CD4-positive, alpha-beta T cell treated with Interleukin-1 beta for 1 hour (primary cell): ENCODE measurements around the gene THTPA.
A peak's percentile ranks its signal among the peaks of the same experiment; 100 is the strongest.

Source experiments
- DNase-seq, 2 donors: peaks; one replicate each; pipeline ENCODE4 v3.0.0-alpha.2; 2020 to 2022

THTPA gene

DNA sequence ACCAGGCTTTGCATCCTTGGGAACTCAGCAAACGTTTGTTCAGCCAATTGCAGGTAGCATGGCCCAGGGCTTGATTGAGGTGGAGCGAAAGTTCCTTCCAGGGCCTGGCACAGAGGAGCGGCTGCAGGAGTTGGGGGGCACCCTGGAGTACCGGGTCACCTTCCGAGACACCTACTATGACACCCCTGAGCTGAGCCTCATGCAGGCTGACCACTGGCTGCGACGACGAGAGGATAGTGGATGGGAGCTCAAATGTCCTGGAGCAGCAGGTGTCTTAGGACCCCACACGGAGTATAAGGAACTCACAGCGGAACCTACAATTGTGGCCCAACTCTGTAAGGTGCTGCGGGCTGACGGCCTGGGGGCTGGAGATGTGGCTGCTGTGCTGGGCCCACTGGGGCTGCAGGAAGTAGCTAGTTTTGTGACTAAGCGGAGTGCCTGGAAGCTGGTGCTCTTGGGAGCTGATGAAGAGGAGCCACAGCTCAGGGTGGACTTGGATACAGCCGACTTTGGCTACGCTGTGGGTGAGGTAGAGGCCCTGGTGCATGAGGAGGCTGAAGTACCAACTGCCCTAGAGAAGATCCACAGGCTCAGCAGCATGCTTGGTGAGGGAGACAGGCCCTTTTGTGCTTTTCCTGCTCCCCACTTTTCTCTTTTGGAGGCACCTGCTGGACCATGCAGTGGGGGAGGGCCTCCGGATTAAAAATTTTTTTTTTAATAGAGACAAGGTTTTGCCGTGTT is 799 bp downstream of the THTPA start:
- no peak for DNase-seq

DNA sequence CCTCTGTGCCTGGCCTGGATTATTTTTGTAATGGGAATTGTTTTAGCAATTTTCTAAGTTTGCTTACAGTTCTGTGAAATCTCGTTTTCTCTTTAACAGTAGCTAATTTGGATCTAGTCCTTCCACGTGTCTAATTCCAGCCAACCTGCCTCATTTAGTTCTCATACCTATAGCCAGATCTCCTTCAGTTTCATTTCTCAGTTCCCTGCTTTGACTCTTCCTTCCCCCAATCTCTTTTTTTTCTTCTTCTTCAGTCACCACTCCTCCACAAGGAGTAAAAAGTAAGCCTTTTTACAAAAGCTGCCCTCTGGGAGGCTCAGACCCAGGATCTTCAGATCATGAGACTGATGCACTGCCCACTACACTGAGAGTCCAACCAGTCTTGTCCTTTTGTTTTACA is 1.4 kb downstream of the THTPA start:
- DNase-seq, result no peak

DNA sequence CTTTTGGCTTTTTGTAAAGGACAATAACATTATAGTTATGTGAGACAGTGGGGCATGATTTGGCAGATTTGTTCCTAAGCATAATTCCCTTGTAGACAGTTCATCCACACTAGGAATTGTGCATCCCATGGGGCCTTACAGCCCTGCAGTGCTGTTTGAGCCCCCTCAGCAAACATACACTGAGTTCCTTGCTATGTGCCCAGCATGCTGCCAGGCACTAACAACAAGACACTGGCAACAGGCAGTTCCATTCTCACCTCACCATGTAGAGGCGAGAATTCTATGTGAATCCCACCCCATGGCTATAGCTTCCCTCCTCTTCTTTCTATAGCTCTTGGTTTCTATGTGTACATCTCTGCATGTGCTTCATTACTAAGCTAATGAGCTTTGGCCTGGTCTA is 1.9 kb downstream of the THTPA start:
- DNase-seq, result no peak

DNA sequence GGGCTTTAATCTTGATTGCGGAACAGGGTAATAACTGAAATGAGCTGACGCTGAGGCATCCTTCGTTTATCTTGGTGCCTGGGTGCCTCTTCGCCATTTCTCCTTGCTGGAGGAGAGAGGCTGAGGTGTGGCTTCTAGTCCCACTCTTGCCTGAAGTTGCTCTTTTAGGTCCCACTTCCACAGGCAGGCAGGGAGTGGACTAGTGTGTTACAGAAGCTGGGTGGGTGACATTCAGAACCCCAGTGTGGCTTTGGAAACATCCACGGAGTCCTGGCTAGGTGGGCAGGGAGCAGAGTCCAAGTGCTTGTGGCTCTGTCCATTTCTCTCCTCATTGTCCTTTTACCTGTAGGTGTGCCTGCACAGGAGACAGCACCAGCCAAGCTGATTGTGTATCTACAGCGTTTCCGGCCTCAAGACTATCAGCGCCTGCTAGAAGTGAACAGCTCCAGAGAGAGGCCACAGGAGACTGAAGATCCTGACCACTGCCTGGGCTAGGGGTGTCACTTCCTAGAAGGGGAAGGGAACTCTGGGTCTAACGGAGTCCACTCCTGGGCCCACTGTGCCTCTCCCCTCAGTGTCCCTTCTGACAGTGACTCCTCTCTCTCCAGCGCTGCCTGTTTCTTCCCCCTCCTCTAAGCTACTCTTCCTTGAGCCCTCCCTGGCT is 2.4 kb downstream of the THTPA start:
- no peak for DNase-seq

DNA sequence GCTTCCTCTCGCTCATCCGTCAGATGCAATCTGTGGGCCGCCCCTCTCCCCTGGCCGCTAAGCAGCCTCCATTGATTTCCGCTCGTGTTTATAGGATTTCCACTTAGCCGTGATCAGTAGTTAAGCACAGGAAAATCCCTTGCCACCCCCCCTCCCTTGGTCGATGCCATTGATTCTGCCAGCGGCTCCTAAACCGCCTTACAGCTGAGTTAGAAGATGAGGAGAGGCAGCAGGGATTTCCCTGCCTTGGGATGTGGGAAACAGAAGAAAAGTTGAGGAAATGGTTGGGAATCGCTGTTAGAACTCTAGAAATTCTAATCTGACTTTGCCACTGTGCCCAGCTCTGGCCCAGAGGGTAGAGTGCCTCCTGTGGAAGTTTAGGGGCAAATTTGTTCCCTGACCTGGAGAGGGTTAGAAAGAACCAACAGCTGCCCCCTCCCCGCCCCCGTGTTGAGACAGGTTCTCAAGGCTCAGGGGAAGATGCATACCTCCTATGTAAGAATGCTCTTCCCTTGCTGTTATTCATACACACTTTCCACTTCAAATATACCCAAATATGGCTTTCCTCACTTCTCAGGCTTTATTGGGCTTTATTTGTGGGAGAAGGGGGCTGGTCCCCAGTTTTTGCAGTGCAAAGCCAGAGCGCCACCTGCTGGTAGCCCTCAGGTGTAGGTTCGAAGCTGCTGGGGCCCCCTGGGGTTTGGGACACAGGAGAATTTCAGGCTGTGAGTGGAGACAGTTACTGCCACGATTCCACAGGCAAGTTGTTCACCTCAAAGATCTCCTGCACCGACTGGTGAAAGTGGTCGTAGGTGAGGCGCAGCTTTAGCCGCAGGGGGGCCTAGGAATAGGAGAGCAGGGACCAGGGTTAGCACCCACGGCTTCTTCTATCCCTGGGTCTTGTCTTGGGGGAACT is 3.2 kb downstream of the THTPA start:
- DNase-seq, result peak; percentile 64 to 69

DNA sequence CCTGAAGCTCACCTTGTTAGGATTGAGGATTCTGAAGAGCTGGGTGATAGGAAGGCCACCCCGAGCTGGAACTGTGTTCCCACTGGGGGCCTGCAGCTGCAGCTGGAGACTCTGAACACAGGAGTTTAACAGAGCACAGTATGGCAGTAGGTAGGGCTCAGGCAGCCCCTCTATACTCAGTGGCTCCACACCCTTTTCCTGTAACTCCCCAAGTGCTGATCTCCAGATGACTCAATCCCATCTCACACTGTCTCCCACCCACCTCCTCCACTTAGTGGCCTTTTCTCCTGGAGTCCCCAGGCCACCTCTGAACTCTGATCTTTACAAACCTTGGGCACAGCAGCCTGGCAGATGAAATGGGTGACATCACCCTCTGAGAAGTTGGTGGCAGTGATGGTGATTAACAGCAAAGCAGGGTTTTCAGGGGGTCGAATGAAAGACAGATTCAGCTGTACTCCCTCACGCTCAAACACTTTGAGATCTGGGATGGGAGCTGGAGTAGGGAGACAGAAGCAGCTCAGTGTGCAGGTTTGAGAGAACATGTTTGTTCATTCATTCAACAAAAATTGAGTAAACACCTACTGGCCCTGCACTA is 4.0 kb downstream of the THTPA start:
- no peak for DNase-seq

DNA sequence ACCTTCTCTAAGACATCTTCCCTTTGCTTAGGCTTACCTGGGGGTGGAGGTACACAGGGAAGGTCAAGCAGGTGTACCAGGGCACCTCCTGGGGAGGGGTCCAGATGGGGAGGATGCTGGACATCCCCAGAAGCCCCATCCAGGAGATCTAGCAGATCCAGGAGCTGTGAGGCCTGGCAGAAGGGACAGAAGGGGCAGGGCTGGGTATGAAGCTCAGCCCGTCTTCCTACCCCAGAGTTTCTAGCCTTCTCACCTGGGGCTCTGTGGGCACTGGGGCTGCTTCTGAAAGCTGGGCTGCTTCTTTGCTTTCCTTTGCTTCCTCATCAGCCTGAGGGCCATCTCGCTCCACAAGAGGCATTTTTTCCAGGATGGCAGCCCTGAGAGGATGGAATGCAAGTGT is 5.2 kb downstream of the THTPA start:
- no peak for DNase-seq

DNA sequence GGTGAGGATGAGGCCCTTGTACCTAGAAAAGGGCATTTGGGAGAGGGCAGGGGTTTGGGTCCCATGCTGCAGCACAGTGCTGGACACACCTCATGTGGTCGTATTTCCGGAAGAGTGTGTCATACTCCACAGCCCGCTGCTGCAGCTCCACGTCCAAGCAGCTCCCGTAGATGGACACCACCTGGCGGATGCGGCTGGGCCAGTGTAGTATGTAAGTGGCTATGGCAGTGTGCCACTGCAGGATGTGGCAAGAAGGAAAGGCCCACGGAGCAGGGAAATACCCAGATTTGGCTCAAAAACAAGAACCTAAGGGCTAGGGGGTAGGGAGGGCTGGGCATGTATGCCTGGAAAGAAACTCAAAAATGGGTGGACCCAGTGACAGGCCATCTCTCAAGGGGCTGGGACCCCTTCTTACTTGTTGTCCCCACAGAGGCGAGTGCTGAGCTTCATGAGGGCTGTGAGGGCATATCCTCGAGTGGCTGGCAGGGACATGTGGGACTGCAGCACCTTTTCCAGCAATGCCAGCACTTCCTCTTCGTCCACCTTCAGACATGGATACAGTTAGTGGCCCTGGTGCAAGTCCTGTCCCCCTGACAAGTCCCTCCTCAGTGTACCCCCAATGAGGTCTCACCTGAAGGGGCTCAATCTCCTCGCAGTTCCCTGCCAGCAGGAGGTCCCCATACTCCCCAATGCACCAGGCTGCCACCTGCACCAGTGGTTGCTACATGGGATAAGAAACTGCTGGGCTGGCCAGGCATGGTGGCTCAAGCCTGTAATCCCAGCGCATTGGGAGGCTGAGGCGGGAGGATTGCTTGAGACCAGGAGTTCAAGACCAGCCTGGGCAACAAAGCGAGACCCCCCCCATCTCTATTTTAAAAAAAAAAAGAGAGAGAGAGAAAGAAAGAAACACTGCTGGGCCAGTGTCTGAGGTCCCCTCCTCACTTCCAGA is 6.1 kb downstream of the THTPA start:
- no peak for DNase-seq

DNA sequence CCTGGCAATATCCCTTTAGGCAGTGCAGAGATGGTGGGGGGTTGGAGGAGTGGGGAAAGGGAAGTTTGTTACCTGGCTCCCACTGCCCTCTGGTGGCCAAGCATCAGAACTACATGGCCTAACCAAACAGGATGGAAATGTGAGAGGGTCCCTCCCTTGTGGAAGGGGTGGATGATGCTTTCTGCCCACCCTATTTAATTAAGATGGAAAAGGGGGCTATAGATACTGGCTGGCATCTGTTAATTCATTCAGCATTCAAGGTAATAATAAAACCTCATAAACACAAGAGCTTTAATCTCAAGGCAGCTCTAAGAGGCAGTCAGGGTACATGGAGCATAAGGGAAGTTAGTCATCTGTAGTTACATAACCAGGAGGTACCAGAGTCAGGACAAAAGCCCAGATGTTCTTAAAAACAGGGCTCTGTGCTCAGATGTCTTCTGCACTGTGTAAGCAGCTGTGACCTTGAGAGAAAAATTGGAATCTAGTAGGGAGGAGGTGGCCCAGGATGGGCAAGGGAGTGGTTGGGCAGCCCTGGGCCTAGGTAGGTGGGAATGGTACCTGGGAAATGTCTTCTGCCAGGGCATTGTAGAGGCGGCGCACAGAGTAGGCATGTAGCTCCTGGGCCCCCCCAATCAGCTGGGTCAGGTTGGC is 6.9 kb downstream of the THTPA start:
- peak; percentile 56 to 66 for DNase-seq

DNA sequence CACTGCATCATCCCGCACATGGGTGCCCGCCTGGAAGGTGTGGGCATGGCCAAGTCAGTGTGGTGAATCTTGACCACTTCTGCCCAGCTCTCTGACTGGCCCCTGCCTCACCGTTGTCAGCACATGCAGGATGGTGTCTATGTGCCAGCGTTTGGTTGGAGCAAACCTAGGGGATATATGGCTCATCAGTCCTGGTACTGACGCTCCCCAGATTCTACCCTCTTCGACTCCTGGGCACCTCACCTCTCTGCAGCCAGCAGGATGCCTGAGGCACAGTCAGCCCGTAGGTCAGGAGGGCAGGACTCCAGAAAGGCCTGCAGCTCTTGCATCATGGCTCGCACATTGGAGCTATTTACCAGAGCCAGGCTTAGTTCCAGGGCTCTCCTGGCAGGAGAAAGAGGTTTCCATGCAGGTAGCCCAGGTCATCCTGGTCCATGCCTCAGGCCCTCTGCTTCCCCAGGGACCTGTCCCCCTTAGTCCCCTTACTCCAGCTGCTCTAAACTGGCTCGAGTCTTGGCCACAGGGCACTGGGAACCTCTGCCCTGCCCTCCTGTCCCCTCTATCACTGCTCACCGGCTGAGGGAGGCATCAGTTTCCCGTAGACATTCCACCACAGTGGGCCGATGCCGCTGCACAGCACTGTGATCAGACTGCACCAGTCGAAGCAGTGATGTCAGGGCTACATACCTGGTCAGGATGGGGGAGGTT is 7.6 kb downstream of the THTPA start:
- no peak for DNase-seq

DNA sequence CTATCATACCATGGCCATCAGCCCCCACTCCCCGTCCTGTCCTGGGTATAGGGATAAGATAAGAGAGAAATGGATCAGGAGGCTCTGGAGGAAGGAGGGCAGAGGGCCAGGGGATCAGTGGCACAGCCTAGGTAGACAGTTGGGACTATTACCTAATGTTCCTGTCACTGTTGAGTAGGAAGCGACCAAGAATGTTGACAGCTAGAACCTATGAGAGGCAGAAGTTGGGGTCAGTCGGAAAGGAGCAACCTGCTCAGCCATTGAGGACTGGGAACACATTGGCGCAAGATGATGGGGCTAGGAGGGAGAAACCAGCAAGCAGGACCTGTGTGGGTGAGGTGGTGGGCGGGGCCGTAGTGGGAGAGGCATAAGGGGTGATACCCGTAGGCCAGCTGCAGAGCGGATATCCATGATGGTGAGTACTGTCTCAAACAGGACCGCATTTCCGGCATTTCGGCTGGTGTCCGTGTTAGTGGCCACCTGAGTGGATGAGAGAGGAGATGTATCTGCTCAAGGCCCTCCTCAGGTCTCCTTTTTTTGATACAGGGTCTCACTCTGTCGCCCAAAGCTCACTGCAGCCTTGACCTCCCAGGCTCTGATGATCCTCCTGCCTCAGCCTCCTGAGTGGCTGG is 8.2 kb downstream of the THTPA start:
- DNase-seq, result no peak

DNA sequence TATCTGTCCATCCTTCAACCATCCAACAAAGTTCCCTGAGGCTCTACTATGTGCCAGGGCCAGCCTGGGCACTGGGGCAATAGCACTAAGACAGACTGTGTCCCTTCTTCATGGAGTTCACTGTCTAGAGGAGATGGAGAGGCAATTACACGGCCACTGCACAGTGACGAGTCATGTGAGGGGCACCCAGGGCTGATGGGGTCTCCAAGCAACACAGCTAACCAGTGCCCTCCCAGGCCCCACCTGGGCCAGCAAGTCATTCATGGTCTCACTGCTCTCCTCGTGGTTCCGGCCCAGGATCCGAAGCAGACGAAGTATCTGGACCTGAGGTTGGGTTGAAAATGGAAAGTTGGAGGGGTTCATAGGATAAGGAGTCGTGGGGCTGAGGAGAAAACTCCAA is 8.8 kb downstream of the THTPA start:
- DNase-seq, result no peak

DNA sequence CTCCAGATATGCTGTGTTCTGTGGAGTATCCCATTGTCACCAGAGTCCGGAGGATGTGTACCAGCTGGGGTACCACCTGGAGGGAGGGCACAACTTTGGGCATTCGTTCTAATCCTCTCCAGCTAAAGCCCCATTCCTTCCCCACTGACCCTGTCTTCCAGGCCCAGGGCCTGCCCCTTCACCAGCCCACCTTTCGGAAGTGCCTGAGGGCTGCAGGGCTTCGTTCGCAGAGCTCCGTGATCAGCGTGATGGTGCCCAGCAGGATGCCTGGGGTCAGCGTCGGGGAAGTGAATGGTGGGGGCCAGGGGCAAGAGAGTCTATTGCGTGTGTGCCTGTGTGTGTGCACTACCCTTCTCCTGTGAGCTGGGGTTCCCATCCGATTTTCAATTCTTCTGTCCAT is 9.6 kb downstream of the THTPA start:
- DNase-seq, result no peak

DNA sequence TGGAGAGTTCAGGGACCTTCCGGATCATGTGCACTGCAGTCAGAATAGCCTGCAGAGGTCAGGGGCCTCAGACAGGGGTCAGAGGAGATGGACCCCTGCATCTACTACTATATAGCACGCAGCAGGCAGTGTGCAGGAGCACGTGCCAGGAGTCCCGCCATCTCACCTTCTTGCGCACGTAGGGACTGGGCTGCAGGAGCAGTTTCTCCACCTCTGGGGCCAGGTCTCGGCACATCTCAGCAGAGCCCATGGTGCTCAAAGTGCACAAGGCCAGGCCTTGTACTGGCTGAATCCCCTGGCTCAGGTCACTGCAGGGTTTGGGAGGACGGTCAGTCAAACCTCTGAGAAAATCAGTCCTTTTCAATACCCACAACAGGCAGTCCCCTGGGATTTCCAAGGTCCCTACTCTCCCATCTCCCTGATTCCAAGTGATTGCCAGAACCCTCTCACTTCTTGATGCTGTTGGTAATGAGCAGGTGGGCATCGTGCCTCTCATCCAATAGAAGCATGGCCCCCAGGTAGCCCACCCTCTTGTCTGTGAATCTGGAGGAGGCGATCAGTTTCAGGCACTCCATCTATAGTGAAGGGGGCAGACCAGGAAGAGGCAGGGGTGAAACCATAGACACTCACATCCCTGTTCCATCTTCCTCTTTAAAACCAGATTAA is 10.2 kb downstream of the THTPA start:
- no peak for DNase-seq

DNA sequence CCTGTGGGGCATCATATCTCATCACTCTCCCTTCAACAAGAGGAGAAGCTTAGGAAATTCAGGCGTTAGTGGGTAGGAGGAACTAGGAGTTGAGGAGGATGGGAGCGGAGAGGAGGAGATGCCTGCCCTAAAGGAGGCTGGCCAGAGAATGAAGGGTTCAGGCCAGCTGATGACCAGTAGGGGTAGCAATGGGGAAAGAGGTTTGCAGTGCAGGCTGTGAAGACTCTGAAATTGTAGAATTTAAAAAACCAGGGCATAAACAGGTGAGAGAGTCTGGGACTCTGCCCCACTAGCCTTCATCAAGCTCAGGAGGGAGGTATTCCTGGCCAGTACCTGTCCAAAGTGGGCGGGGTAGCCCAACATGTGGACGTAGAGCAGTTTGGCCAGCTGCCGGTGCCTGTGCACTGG is 10.7 kb downstream of the THTPA start:
- no peak for DNase-seq

DNA sequence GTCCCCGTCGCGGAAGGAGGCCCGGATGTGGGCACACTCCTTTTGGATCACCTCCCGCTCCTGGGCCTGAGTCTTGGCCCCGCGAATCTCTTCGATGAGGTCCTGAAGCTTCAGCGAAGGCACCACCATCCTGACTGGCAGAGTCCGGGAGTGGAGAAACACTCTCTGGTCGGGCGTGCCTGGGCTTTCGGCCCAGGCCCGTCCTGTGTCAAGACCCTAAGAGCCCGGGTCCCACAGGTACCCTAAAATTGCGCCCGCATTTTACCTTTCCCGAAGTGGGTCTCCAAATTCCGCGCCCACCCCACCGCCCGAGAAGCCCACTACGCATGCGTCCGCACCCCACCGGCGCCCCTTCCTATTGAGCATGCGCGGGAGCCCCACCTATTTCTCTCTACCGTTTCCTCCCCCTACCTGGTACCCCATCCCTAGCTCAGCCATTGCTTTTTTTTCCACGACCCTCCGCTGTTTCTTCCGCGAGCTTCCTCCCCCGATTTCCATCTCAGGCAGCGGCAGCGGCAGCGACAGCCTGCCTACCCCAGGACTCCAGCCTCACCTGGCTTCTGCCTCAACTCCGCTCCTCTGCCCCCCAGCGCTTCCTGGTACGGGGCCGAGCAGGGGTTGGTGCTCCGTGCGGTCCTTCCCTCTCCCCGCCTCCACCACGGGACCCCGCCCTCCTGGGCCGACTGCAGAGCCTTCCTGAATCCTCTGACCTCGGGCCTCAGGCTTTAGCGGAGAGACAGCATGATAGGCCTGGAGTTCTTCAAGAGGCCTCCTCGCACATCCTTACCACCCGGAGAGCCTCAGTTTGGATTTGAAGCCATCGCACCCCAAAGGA is 11.3 kb downstream of the THTPA start, which contains the start of gene AP1G2:
Gene AP1G2, minus strand, starts transcription at position 606 of the 835 bp plus-strand sequence. Its CDS starts 477 bp downstream, at position 129.
- peak; percentile 86 for DNase-seq

DNA sequence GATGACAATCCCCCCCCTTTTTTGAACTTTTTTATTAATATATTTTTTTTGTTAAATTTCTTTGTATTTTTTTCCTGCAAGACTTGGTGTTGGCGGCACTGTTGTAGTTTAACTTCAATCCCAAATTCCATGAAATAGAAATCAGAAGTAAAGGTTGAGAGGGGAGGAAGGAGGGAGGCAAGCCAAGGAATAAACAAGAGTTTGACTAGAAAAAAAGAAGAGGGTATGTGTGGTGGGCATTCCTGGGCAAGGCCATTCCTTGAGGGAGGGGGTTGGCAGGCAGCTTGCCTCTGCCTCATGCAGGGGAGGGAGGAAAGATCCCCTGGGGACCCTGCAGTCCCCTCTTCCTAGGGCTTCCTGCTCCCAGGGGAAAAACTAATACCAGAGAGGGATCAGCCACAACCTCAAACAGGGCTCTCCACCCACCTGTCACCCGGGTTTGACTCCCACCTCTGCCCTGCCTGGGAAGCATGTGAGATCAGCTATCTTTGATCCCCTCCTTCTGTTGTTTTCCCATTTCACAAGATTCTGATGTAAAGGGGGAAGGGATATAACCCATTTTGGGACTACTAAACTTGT is 12.0 kb downstream of the THTPA start:
- DNase-seq, result no peak
